ENCODE data around the gene RECQL.
A peak's percentile ranks its signal among the peaks of the same experiment; 100 is the strongest.

Gene RECQL

GRCh38 chr12:21539797-21540196 lies 38.4 kb upstream of the RECQL start:
- DNase-seq: no peak
- Histone ChIP-seq H3K36me3 (ENCODE audit: control insufficient read depth in 4 of 4, insufficient read depth in 4 of 4, low read length in 3 of 4) (no peaks in the 10 kb centered on the region), H3K27ac (ENCODE audit: insufficient read depth in 1 of 2, low read depth in 1 of 2, low read length in 2 of 2, poor library complexity in 1 of 2, severe bottlenecking in 2 of 2) (no peak overlapping the region), H3K4me1 (ENCODE audit: control extremely low read depth in 1 of 4, control insufficient read depth in 4 of 4, insufficient read depth in 4 of 4, low read length in 3 of 4) (peaks cover 0 to 15% (median 12%) of the 10 kb centered on the region in 4 experiments), H3K4me3 (ENCODE audit: control insufficient read depth in 1 of 7, extremely low read depth in 1 of 7, insufficient read depth in 4 of 7, low read depth in 2 of 7, low read length in 6 of 7) (no peak overlapping the region), H3K27me3 (replicated peaks in 2 of 5; ENCODE audit: control insufficient read depth in 4 of 5, insufficient read depth in 5 of 5, low read length in 4 of 5) (no peaks in the 10 kb centered on the region), H3K9me3 (ENCODE audit: control extremely low read depth in 1 of 5, control insufficient read depth in 4 of 5, insufficient read depth in 2 of 5, low read depth in 1 of 5, low read length in 4 of 5) (no peaks in the 10 kb centered on the region)
- ChIA-PET POLR2A (no interaction called here), CTCF (no interaction called here)

GRCh38 chr12:21538061-21538653 lies 36.7 kb upstream of the RECQL start:
- Histone ChIP-seq H3K4me1 (ENCODE audit: control extremely low read depth in 1 of 4, control insufficient read depth in 4 of 4, insufficient read depth in 4 of 4, low read length in 3 of 4) (peaks cover 0 to 11% (median 10%) of the 10 kb centered on the region in 4 experiments), H3K27ac (ENCODE audit: insufficient read depth in 1 of 2, low read depth in 1 of 2, low read length in 2 of 2, poor library complexity in 1 of 2, severe bottlenecking in 2 of 2) (no peak overlapping the region), H3K27me3 (replicated peaks in 2 of 5; ENCODE audit: control insufficient read depth in 4 of 5, insufficient read depth in 5 of 5, low read length in 4 of 5) (no peaks in the 10 kb centered on the region), H3K9me3 (ENCODE audit: control extremely low read depth in 1 of 5, control insufficient read depth in 4 of 5, insufficient read depth in 2 of 5, low read depth in 1 of 5, low read length in 4 of 5) (no peaks in the 10 kb centered on the region), H3K4me3 (ENCODE audit: control insufficient read depth in 1 of 7, extremely low read depth in 1 of 7, insufficient read depth in 4 of 7, low read depth in 2 of 7, low read length in 6 of 7) (no peak overlapping the region), H3K36me3 (ENCODE audit: control insufficient read depth in 4 of 4, insufficient read depth in 4 of 4, low read length in 3 of 4) (no peaks in the 10 kb centered on the region)
- WGBS (ENCODE audit: insufficient coverage): 100% methylated on average over 3 of the region's 5 CpGs
- POLR2A ChIA-PET: no interaction called here
- CTCF ChIA-PET: no interaction called here
- DNase-seq: no peak

GRCh38 chr12:21529456-21529855 lies 28.0 kb upstream of the RECQL start:
- H3K27me3 ChIP-seq (replicated peaks in 2 of 5; ENCODE audit: control insufficient read depth in 4 of 5, insufficient read depth in 5 of 5, low read length in 4 of 5): peaks cover 5 to 25% (median 22%) of the 10 kb centered on the region in 5 experiments
- CTCF ChIA-PET: no interaction called here

GRCh38 chr12:21528953-21529352 lies 27.5 kb upstream of the RECQL start:
- ChIA-PET POLR2A (no interaction called here), CTCF (no interaction called here)
- H3K27me3 ChIP-seq (replicated peaks in 2 of 5; ENCODE audit: control insufficient read depth in 4 of 5, insufficient read depth in 5 of 5, low read length in 4 of 5): peaks cover 5 to 25% (median 22%) of the 10 kb centered on the region in 5 experiments
- H3K9me3 ChIP-seq (ENCODE audit: control extremely low read depth in 1 of 5, control insufficient read depth in 4 of 5, insufficient read depth in 2 of 5, low read depth in 1 of 5, low read length in 4 of 5): no peaks in the 10 kb centered on the region
- WGBS (ENCODE audit: insufficient coverage): 81% methylated on average over 4 of the region's 5 CpGs
- H3K27ac ChIP-seq (ENCODE audit: insufficient read depth in 1 of 2, low read depth in 1 of 2, low read length in 2 of 2, poor library complexity in 1 of 2, severe bottlenecking in 2 of 2): no peak overlapping the region
- H3K4me3 ChIP-seq (ENCODE audit: control insufficient read depth in 1 of 7, extremely low read depth in 1 of 7, insufficient read depth in 4 of 7, low read depth in 2 of 7, low read length in 6 of 7): no peak overlapping the region
- no peak for DNase-seq
- H3K4me1 ChIP-seq (ENCODE audit: control extremely low read depth in 1 of 4, control insufficient read depth in 4 of 4, insufficient read depth in 4 of 4, low read length in 3 of 4): peaks cover 0 to 12% (median 8%) of the 10 kb centered on the region in 4 experiments
- H3K36me3 ChIP-seq (ENCODE audit: control insufficient read depth in 4 of 4, insufficient read depth in 4 of 4, low read length in 3 of 4): no peaks in the 10 kb centered on the region

More at GRCh38 chr12:21529456-21529855, 28.0 kb upstream of the RECQL start:
- no peaks in the 10 kb centered on the region for H3K9me3 ChIP-seq (ENCODE audit: control extremely low read depth in 1 of 5, control insufficient read depth in 4 of 5, insufficient read depth in 2 of 5, low read depth in 1 of 5, low read length in 4 of 5)
- peaks cover 0 to 12% (median 8%) of the 10 kb centered on the region in 4 experiments for H3K4me1 ChIP-seq (ENCODE audit: control extremely low read depth in 1 of 4, control insufficient read depth in 4 of 4, insufficient read depth in 4 of 4, low read length in 3 of 4)
- no peak overlapping the region for H3K27ac ChIP-seq (ENCODE audit: insufficient read depth in 1 of 2, low read depth in 1 of 2, low read length in 2 of 2, poor library complexity in 1 of 2, severe bottlenecking in 2 of 2)
- no peaks in the 10 kb centered on the region for H3K36me3 ChIP-seq (ENCODE audit: control insufficient read depth in 4 of 4, insufficient read depth in 4 of 4, low read length in 3 of 4)
- WGBS (ENCODE audit: insufficient coverage): 100% methylated on average over 2 of the region's 2 CpGs
- no peak overlapping the region for H3K4me3 ChIP-seq (ENCODE audit: control insufficient read depth in 1 of 7, extremely low read depth in 1 of 7, insufficient read depth in 4 of 7, low read depth in 2 of 7, low read length in 6 of 7)
- DNase-seq: no peak
- POLR2A ChIA-PET: no interaction called here

- 0% methylated on average over 54 of the region's 57 CpGs for WGBS (ENCODE audit: insufficient coverage)
- Histone ChIP-seq H3K4me3 (ENCODE audit: control insufficient read depth in 1 of 7, extremely low read depth in 1 of 7, insufficient read depth in 4 of 7, low read depth in 2 of 7, low read length in 6 of 7) (peak overlapping the region; percentile 44 to 85 (median 69)), H3K9me3 (ENCODE audit: control extremely low read depth in 1 of 5, control insufficient read depth in 4 of 5, insufficient read depth in 2 of 5, low read depth in 1 of 5, low read length in 4 of 5) (peaks cover 0 to 2% (median 0%) of the 10 kb centered on the region in 5 experiments), H3K36me3 (ENCODE audit: control insufficient read depth in 4 of 4, insufficient read depth in 4 of 4, low read length in 3 of 4) (no peaks in the 10 kb centered on the region), H3K27ac (ENCODE audit: insufficient read depth in 1 of 2, low read depth in 1 of 2, low read length in 2 of 2, poor library complexity in 1 of 2, severe bottlenecking in 2 of 2) (no peak overlapping the region), H3K27me3 (replicated peaks in 2 of 5; ENCODE audit: control insufficient read depth in 4 of 5, insufficient read depth in 5 of 5, low read length in 4 of 5) (peaks cover 5 to 25% (median 22%) of the 10 kb centered on the region in 5 experiments), H3K4me1 (ENCODE audit: control extremely low read depth in 1 of 4, control insufficient read depth in 4 of 4, insufficient read depth in 4 of 4, low read length in 3 of 4) (peaks cover 0 to 12% (median 8%) of the 10 kb centered on the region in 4 experiments)
- ChIA-PET CTCF (interaction anchor here (1.3 to 1.6 kb wide), 2 partner anchors 15 to 22 kb away, joined by 3 to 4 read pairs; no protein-coding TSS in a partner anchor), POLR2A (interaction anchor here (1.6 kb wide), 1 partner anchor 26 kb away, joined by 5 read pairs; the partner anchor contains the start of genes GOLT1B and RECQL)
- peak; percentile 50 to 76 (median 64) for DNase-seq
Observed at GRCh38 chr12:21527451-21528180, 26.2 kb upstream of the RECQL start.

- no peak for DNase-seq
- H3K9me3 ChIP-seq (ENCODE audit: control extremely low read depth in 1 of 5, control insufficient read depth in 4 of 5, insufficient read depth in 2 of 5, low read depth in 1 of 5, low read length in 4 of 5): peaks cover 0 to 2% (median 0%) of the 10 kb centered on the region in 5 experiments
- peaks cover 0 to 12% (median 8%) of the 10 kb centered on the region in 4 experiments for H3K4me1 ChIP-seq (ENCODE audit: control extremely low read depth in 1 of 4, control insufficient read depth in 4 of 4, insufficient read depth in 4 of 4, low read length in 3 of 4)
- no peak overlapping the region for H3K27ac ChIP-seq (ENCODE audit: insufficient read depth in 1 of 2, low read depth in 1 of 2, low read length in 2 of 2, poor library complexity in 1 of 2, severe bottlenecking in 2 of 2)
- ChIA-PET CTCF (interaction anchor here (1.0 to 1.6 kb wide), 4 partner anchors 14 to 933 kb away, joined by 3 to 4 read pairs (median 3); no protein-coding TSS in a partner anchor), POLR2A (interaction anchor here (1.6 kb wide), 1 partner anchor 25 kb away, joined by 5 read pairs; the partner anchor contains the start of genes GOLT1B and RECQL)
- no peaks in the 10 kb centered on the region for H3K36me3 ChIP-seq (ENCODE audit: control insufficient read depth in 4 of 4, insufficient read depth in 4 of 4, low read length in 3 of 4)
- peaks cover 5 to 25% (median 21%) of the 10 kb centered on the region in 5 experiments for H3K27me3 ChIP-seq (replicated peaks in 2 of 5; ENCODE audit: control insufficient read depth in 4 of 5, insufficient read depth in 5 of 5, low read length in 4 of 5)
- 38% methylated on average over 3 of the region's 12 CpGs for WGBS (ENCODE audit: insufficient coverage)
- H3K4me3 ChIP-seq (ENCODE audit: control insufficient read depth in 1 of 7, extremely low read depth in 1 of 7, insufficient read depth in 4 of 7, low read depth in 2 of 7, low read length in 6 of 7): peak overlapping the region in 6 of 7 experiments; percentile 44 to 85 (median 73)
Observed at GRCh38 chr12:21526721-21527345, 25.4 kb upstream of the RECQL start.

Measured in common myeloid progenitor, CD34-positive (primary cell).